ENCODE data around the gene C6orf89.

C6orf89 gene

DNA sequence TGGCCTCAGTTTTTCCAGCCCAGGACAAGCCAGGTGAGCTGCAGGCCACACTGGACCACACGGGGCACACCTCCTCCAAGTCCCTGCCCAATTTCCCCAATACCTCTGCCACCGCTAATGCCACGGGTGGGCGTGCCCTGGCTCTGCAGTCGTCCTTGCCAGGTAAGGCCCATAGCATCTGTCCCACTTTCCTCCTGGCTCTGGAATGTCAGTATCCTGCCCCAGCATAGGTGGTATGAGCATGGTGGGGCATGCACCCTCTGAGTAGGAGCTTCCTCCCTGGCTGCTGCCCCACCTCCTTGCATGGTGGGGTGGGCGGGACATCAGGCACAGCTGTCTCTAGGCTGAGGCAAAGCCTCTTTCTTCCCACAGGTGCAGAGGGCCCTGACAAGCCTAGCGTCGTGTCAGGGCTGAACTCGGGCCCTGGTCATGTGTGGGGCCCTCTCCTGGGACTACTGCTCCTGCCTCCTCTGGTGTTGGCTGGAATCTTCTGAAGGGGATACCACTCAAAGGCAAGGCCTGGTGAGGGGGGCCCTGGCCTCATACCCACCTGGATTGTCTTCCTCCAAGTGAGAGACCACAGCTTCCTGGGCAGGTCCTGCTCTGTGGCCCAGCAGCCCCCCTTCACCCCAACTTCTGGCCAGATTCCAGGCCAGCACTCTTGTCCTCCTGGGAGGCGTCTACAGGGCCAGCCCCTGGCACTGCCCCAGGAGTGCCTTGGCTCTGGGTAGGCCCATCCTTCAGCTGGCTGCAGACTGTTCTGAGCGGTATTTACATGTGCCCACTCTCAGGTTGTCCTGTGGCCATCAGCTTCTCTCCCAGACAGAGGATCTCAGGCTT is 77.9 kb downstream of the C6orf89 start:
- TF ChIP-seq, protein P1, sequence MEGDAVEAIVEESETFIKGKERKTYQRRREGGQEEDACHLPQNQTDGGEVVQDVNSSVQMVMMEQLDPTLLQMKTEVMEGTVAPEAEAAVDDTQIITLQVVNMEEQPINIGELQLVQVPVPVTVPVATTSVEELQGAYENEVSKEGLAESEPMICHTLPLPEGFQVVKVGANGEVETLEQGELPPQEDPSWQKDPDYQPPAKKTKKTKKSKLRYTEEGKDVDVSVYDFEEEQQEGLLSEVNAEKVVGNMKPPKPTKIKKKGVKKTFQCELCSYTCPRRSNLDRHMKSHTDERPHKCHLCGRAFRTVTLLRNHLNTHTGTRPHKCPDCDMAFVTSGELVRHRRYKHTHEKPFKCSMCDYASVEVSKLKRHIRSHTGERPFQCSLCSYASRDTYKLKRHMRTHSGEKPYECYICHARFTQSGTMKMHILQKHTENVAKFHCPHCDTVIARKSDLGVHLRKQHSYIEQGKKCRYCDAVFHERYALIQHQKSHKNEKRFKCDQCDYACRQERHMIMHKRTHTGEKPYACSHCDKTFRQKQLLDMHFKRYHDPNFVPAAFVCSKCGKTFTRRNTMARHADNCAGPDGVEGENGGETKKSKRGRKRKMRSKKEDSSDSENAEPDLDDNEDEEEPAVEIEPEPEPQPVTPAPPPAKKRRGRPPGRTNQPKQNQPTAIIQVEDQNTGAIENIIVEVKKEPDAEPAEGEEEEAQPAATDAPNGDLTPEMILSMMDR (IDR thresholded peaks at IDR 0.05; ENCODE audit: low read depth, low read length, missing control alignments) = no peak
- H3K4me3 ChIP-seq (ENCODE audit: low read depth, low read length) = no peak overlapping the region
- DNase-seq (ENCODE audit: low read depth) = no peak
- in situ Hi-C loops (cut with HindIII; ENCODE audit: low sequenced_read_pairs) = no loop called here

- H3K4me3 ChIP-seq (ENCODE audit: low read depth, low read length) = no peak overlapping the region
- in situ Hi-C loops (cut with HindIII; ENCODE audit: low sequenced_read_pairs) = no loop called here
- TF ChIP-seq, protein P1 (IDR thresholded peaks at IDR 0.05; ENCODE audit: low read depth, low read length, missing control alignments) = no peak
- DNase-seq (ENCODE audit: low read depth) = no peak
These were observed 78.6 kb downstream of the C6orf89 start for GRCh38 chr6:36964349-36964748.

GRCh38 chr6:36964908-36965307 is 79.2 kb downstream of the C6orf89 start:
- TF ChIP-seq, protein P1 (IDR thresholded peaks at IDR 0.05; ENCODE audit: low read depth, low read length, missing control alignments) = no peak
- in situ Hi-C loops (cut with HindIII; ENCODE audit: low sequenced_read_pairs) = no loop called here
- no peak overlapping the region for H3K4me3 ChIP-seq (ENCODE audit: low read depth, low read length)
- DNase-seq (ENCODE audit: low read depth) = no peak

- DNase-seq (ENCODE audit: low read depth) = no peak
- in situ Hi-C loops (cut with HindIII; ENCODE audit: low sequenced_read_pairs) = no loop called here
- no peak overlapping the region for H3K4me3 ChIP-seq (ENCODE audit: low read depth, low read length)
- TF ChIP-seq, protein P1 (IDR thresholded peaks at IDR 0.05; ENCODE audit: low read depth, low read length, missing control alignments) = no peak
These were observed 81.5 kb downstream of the C6orf89 start for GRCh38 chr6:36967301-36967700.

GRCh38 chr6:36967757-36968156 is 82.0 kb downstream of the C6orf89 start:
- DNase-seq (ENCODE audit: low read depth) = no peak
- TF ChIP-seq, protein P1 (IDR thresholded peaks at IDR 0.05; ENCODE audit: low read depth, low read length, missing control alignments) = no peak
- in situ Hi-C loops (cut with HindIII; ENCODE audit: low sequenced_read_pairs) = no loop called here
- H3K4me3 ChIP-seq (ENCODE audit: low read depth, low read length) = no peak overlapping the region

GRCh38 chr6:36968266-36968977 is 82.7 kb downstream of the C6orf89 start:
- no peak overlapping the region for H3K4me3 ChIP-seq (ENCODE audit: low read depth, low read length)
- TF ChIP-seq, protein P1 (IDR thresholded peaks at IDR 0.05; ENCODE audit: low read depth, low read length, missing control alignments) = no peak
- no peak for DNase-seq (ENCODE audit: low read depth)
- in situ Hi-C loops (cut with HindIII; ENCODE audit: low sequenced_read_pairs) = no loop called here

Data from astrocyte of the cerebellum (primary cell).